ENCODE data around the gene TVP23B.
"Not testable (repeated sequence)": the region's sequence is repeated elsewhere in the genome, so short reads cannot be mapped to it uniquely, and the experiment has no call there.

TVP23B gene

GRCh38 chr17:18755969-18756368, 25.0 kb upstream of the TVP23B start:
- not testable (repeated sequence) for H3K9me3 ChIP-seq (ENCODE audit: low read length)

GRCh38 chr17:18757368-18758044, 23.5 kb upstream of the TVP23B start:
- not testable (repeated sequence) for H3K9me3 ChIP-seq (ENCODE audit: low read length); H3K36me3 ChIP-seq (ENCODE audit: insufficient read depth, low read length); H3K4me1 ChIP-seq (ENCODE audit: insufficient read depth, low read length); H3K9ac ChIP-seq (ENCODE audit: low read length); H3K27ac ChIP-seq (ENCODE audit: low read depth, low read length); H3K27me3 ChIP-seq (ENCODE audit: control insufficient read depth in 1 of 2, insufficient read depth in 2 of 2, low read length in 2 of 2); H3K4me3 ChIP-seq (ENCODE audit: low read depth in 1 of 2, low read length in 2 of 2)

More at GRCh38 chr17:18755969-18756368, 25.0 kb upstream of the TVP23B start:
- H3K9ac ChIP-seq (ENCODE audit: low read length); H3K36me3 ChIP-seq (ENCODE audit: insufficient read depth, low read length); H3K27ac ChIP-seq (ENCODE audit: low read depth, low read length); H3K4me3 ChIP-seq (ENCODE audit: low read depth in 1 of 2, low read length in 2 of 2); H3K27me3 ChIP-seq (ENCODE audit: control insufficient read depth in 1 of 2, insufficient read depth in 2 of 2, low read length in 2 of 2); H3K4me1 ChIP-seq (ENCODE audit: insufficient read depth, low read length): not testable (repeated sequence)

- H3K4me3 ChIP-seq (ENCODE audit: low read depth in 1 of 2, low read length in 2 of 2); H3K9ac ChIP-seq (ENCODE audit: low read length); H3K4me1 ChIP-seq (ENCODE audit: insufficient read depth, low read length): not testable (repeated sequence)
Measured at GRCh38 chr17:18758344-18758743, 22.6 kb upstream of the TVP23B start.

GRCh38 chr17:18760221-18760620, 20.8 kb upstream of the TVP23B start:
- not testable (repeated sequence) for H3K27ac ChIP-seq (ENCODE audit: low read depth, low read length); H3K9me3 ChIP-seq (ENCODE audit: low read length); H3K9ac ChIP-seq (ENCODE audit: low read length); H3K4me3 ChIP-seq (ENCODE audit: low read depth in 1 of 2, low read length in 2 of 2); H3K36me3 ChIP-seq (ENCODE audit: insufficient read depth, low read length); H3K27me3 ChIP-seq (ENCODE audit: control insufficient read depth in 1 of 2, insufficient read depth in 2 of 2, low read length in 2 of 2); H3K4me1 ChIP-seq (ENCODE audit: insufficient read depth, low read length)

More at GRCh38 chr17:18758344-18758743, 22.6 kb upstream of the TVP23B start:
- not testable (repeated sequence) for H3K27me3 ChIP-seq (ENCODE audit: control insufficient read depth in 1 of 2, insufficient read depth in 2 of 2, low read length in 2 of 2); H3K27ac ChIP-seq (ENCODE audit: low read depth, low read length); H3K36me3 ChIP-seq (ENCODE audit: insufficient read depth, low read length); H3K9me3 ChIP-seq (ENCODE audit: low read length)

GRCh38 chr17:18770572-18770971, 10.4 kb upstream of the TVP23B start:
- not testable (repeated sequence) for H3K4me1 ChIP-seq (ENCODE audit: insufficient read depth, low read length); H3K9me3 ChIP-seq (ENCODE audit: low read length); H3K27ac ChIP-seq (ENCODE audit: low read depth, low read length); H3K36me3 ChIP-seq (ENCODE audit: insufficient read depth, low read length); H3K4me3 ChIP-seq (ENCODE audit: low read depth in 1 of 2, low read length in 2 of 2); H3K27me3 ChIP-seq (ENCODE audit: control insufficient read depth in 1 of 2, insufficient read depth in 2 of 2, low read length in 2 of 2); H3K9ac ChIP-seq (ENCODE audit: low read length)

GRCh38 chr17:18771066-18771465, 9.9 kb upstream of the TVP23B start:
- H3K4me1 ChIP-seq (ENCODE audit: insufficient read depth, low read length); H3K4me3 ChIP-seq (ENCODE audit: low read depth in 1 of 2, low read length in 2 of 2); H3K27ac ChIP-seq (ENCODE audit: low read depth, low read length); H3K36me3 ChIP-seq (ENCODE audit: insufficient read depth, low read length); H3K9me3 ChIP-seq (ENCODE audit: low read length); H3K27me3 ChIP-seq (ENCODE audit: control insufficient read depth in 1 of 2, insufficient read depth in 2 of 2, low read length in 2 of 2); H3K9ac ChIP-seq (ENCODE audit: low read length): not testable (repeated sequence)

- Histone ChIP-seq H3K9ac (ENCODE audit: low read length) (no peak overlapping the region), H3K4me1 (ENCODE audit: insufficient read depth, low read length) (no peaks in the 10 kb centered on the region), H3K27me3 (ENCODE audit: control insufficient read depth in 1 of 2, insufficient read depth in 2 of 2, low read length in 2 of 2) (no peaks in the 10 kb centered on the region), H3K36me3 (ENCODE audit: insufficient read depth, low read length) (no peaks in the 10 kb centered on the region), H3K27ac (ENCODE audit: low read depth, low read length) (no peak overlapping the region), H3K9me3 (ENCODE audit: low read length) (no peaks in the 10 kb centered on the region), H3K4me3 (ENCODE audit: low read depth in 1 of 2, low read length in 2 of 2) (no peak overlapping the region)
Measured at GRCh38 chr17:18772471-18772870, 8.5 kb upstream of the TVP23B start.

GRCh38 chr17:18781805-18782204, 822 bp downstream of the TVP23B start:
- H3K36me3 ChIP-seq (ENCODE audit: insufficient read depth, low read length); H3K9ac ChIP-seq (ENCODE audit: low read length); H3K4me3 ChIP-seq (ENCODE audit: low read depth in 1 of 2, low read length in 2 of 2); H3K27ac ChIP-seq (ENCODE audit: low read depth, low read length); H3K4me1 ChIP-seq (ENCODE audit: insufficient read depth, low read length); H3K9me3 ChIP-seq (ENCODE audit: low read length); H3K27me3 ChIP-seq (ENCODE audit: control insufficient read depth in 1 of 2, insufficient read depth in 2 of 2, low read length in 2 of 2): not testable (repeated sequence)

- not testable (repeated sequence) for H3K9ac ChIP-seq (ENCODE audit: low read length); H3K4me3 ChIP-seq (ENCODE audit: low read depth in 1 of 2, low read length in 2 of 2); H3K4me1 ChIP-seq (ENCODE audit: insufficient read depth, low read length); H3K27me3 ChIP-seq (ENCODE audit: control insufficient read depth in 1 of 2, insufficient read depth in 2 of 2, low read length in 2 of 2); H3K27ac ChIP-seq (ENCODE audit: low read depth, low read length); H3K9me3 ChIP-seq (ENCODE audit: low read length); H3K36me3 ChIP-seq (ENCODE audit: insufficient read depth, low read length)
Measured at GRCh38 chr17:18785933-18786332, 5.0 kb downstream of the TVP23B start.

GRCh38 chr17:18786890-18787289, 5.9 kb downstream of the TVP23B start:
- not testable (repeated sequence) for H3K4me1 ChIP-seq (ENCODE audit: insufficient read depth, low read length); H3K36me3 ChIP-seq (ENCODE audit: insufficient read depth, low read length); H3K27ac ChIP-seq (ENCODE audit: low read depth, low read length); H3K27me3 ChIP-seq (ENCODE audit: control insufficient read depth in 1 of 2, insufficient read depth in 2 of 2, low read length in 2 of 2); H3K9me3 ChIP-seq (ENCODE audit: low read length); H3K4me3 ChIP-seq (ENCODE audit: low read depth in 1 of 2, low read length in 2 of 2); H3K9ac ChIP-seq (ENCODE audit: low read length)

- not testable (repeated sequence) for H3K4me3 ChIP-seq (ENCODE audit: low read depth in 1 of 2, low read length in 2 of 2); H3K36me3 ChIP-seq (ENCODE audit: insufficient read depth, low read length); H3K27me3 ChIP-seq (ENCODE audit: control insufficient read depth in 1 of 2, insufficient read depth in 2 of 2, low read length in 2 of 2)
Measured at GRCh38 chr17:18791402-18791801, 10.4 kb downstream of the TVP23B start.

GRCh38 chr17:18794841-18795240, 13.9 kb downstream of the TVP23B start:
- H3K9me3 ChIP-seq (ENCODE audit: low read length); H3K36me3 ChIP-seq (ENCODE audit: insufficient read depth, low read length); H3K9ac ChIP-seq (ENCODE audit: low read length); H3K27me3 ChIP-seq (ENCODE audit: control insufficient read depth in 1 of 2, insufficient read depth in 2 of 2, low read length in 2 of 2); H3K27ac ChIP-seq (ENCODE audit: low read depth, low read length); H3K4me1 ChIP-seq (ENCODE audit: insufficient read depth, low read length); H3K4me3 ChIP-seq (ENCODE audit: low read depth in 1 of 2, low read length in 2 of 2): not testable (repeated sequence)

More at GRCh38 chr17:18791402-18791801, 10.4 kb downstream of the TVP23B start:
- not testable (repeated sequence) for H3K9ac ChIP-seq (ENCODE audit: low read length); H3K9me3 ChIP-seq (ENCODE audit: low read length); H3K27ac ChIP-seq (ENCODE audit: low read depth, low read length); H3K4me1 ChIP-seq (ENCODE audit: insufficient read depth, low read length)

All from muscle layer of colon (tissue), 2 donors.